Measurements from ENCODE around the gene CHST8. TPM values are rescaled to one million over a fixed set of nuclear protein-coding genes. Genes with fewer than 3 reads are reported as not detected.

The CHST8 gene
- total RNA-seq, 1 donor from 2014 or later: not detected

DNA sequence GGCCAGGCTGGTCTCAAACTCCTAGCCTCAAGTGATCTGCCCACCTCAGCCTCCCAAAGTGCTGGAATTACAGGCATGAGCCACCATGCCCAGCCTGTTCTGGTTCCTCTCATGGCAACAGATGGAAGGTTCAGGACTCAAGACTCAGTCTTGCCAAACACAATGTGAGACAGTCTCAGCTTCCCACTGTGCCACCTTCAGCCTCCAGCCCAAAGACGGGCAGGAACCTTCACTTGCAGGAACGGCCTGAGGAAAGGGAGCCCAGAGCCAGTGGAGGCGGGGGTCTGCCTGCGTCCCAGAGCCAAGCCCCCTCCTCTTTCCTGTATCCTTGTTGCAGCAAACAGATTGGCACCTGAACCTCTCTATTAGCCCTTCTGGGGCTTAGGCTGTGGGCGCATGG, 2.9 kb upstream of the CHST8 start:
- intact Hi-C loops (cut with DNase I): no loop called here
- Histone ChIP-seq H3K4me3 (no peak overlapping the region), H3K27ac (no peak overlapping the region), H3K9me3 (no peaks in the 10 kb centered on the region), H3K27me3 (peaks cover 6% of the 10 kb centered on the region), H3K36me3 (no peaks in the 10 kb centered on the region), H3K4me1 (peaks cover 0 to 2% of the 10 kb centered on the region in 2 donors)
- TF ChIP-seq, protein P1, sequence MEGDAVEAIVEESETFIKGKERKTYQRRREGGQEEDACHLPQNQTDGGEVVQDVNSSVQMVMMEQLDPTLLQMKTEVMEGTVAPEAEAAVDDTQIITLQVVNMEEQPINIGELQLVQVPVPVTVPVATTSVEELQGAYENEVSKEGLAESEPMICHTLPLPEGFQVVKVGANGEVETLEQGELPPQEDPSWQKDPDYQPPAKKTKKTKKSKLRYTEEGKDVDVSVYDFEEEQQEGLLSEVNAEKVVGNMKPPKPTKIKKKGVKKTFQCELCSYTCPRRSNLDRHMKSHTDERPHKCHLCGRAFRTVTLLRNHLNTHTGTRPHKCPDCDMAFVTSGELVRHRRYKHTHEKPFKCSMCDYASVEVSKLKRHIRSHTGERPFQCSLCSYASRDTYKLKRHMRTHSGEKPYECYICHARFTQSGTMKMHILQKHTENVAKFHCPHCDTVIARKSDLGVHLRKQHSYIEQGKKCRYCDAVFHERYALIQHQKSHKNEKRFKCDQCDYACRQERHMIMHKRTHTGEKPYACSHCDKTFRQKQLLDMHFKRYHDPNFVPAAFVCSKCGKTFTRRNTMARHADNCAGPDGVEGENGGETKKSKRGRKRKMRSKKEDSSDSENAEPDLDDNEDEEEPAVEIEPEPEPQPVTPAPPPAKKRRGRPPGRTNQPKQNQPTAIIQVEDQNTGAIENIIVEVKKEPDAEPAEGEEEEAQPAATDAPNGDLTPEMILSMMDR (IDR thresholded peaks at IDR 0.05): no peak
- no peak for DNase-seq (ENCODE audit: low spot score in 2 of 2)

DNA sequence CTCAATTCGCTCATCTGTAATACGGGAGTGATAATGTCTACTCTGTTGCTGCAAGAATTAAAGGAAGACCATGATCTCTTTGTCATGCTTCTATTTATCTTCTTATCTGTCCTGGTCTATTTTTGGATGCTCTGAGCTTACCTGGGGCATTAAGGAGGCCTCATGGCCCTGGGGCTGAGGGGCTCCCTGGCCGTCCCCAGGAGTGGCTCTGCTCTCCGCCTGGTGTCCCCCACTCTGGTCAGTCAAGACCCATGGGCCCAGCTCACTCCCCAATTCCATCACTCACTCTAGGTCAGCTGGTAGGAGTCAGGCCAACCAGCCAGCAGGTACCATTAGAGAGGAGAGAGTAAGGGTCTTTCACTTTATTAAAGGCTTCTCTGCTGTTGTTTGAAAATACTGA, 1.1 kb upstream of the CHST8 start:
- DNase-seq (ENCODE audit: low spot score in 2 of 2): no peak

DNA sequence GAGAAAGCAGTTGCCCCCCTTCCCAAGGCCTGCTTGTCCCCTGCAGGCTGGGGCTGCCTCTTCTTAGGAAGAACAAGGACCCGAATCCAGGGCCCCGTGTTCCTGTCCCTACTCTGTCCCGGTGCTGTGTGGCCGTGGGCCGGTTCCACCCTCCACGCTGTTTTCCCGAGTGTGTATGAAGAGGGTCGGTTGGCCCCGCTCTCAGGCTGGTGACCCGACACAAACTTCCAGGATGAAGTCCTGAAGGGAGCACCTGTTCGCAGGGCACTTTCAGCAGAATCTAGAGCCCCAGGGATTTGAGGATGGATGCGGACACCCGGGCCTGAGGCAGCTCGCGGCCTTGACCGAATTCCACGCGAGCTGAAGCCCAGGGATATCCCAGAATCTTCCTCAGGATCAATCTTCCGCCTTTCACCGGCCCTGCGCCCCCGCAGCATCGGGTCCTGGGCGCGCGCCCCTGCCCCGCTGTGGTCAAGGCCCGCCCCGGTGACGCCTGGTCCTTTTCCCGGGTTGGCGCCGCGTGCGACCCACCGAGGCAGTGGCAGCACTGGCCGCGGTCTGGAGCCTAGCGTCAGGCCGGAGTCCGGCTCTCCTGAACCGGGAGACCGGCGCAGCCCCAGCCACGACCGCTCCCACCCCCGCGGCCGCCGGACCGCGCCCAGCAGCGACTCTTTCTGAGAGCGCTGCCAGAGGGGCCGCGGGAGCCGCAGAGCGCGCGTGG, 528 bp upstream of the CHST8 start:
- Histone ChIP-seq H3K9me3 (no peaks in the 10 kb centered on the region), H3K36me3 (no peaks in the 10 kb centered on the region), H3K4me3 (peak overlapping the region in 1 of 2 donors; percentile 55), H3K27me3 (peaks cover 6% of the 10 kb centered on the region), H3K27ac (no peak overlapping the region), H3K4me1 (peaks cover 0 to 2% of the 10 kb centered on the region in 2 donors)
- DNase-seq (ENCODE audit: low spot score in 2 of 2): no peak
- intact Hi-C loops (cut with DNase I): no loop called here
- TF ChIP-seq, protein P1 (IDR thresholded peaks at IDR 0.05): no peak

More for the DNA sequence above, 1.1 kb upstream of the CHST8 start:
- Histone ChIP-seq H3K9me3 (no peaks in the 10 kb centered on the region), H3K4me3 (no peak overlapping the region), H3K4me1 (peaks cover 0 to 2% of the 10 kb centered on the region in 2 donors), H3K36me3 (no peaks in the 10 kb centered on the region), H3K27ac (no peak overlapping the region), H3K27me3 (peaks cover 6% of the 10 kb centered on the region)
- intact Hi-C loops (cut with DNase I): no loop called here
- TF ChIP-seq, protein P1 (IDR thresholded peaks at IDR 0.05): no peak

DNA sequence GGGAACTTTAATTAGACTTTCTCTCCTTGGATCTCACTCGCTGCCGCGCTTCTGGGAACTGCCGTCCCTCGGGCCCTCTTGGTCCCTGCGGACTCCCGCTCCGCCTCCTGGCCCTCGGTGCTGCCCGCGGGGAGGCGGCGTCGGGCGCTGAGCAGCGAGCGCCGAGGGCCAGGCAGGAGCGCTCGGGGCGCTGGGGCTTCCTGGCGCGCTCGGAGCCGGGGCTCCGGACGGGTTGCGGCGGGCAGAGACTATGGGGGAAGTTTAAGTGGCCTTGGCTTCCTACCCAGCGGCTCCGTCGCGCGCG, 704 bp downstream of the CHST8 start:
- Histone ChIP-seq H3K27ac (no peak overlapping the region), H3K4me1 (peaks cover 0 to 2% of the 10 kb centered on the region in 2 donors), H3K36me3 (no peaks in the 10 kb centered on the region), H3K9me3 (no peaks in the 10 kb centered on the region), H3K27me3 (peaks cover 6% of the 10 kb centered on the region), H3K4me3 (peak overlapping the region in 1 of 2 donors; percentile 55)
- intact Hi-C loops (cut with DNase I): no loop called here
- TF ChIP-seq, protein P1 (IDR thresholded peaks at IDR 0.05): no peak
- no peak for DNase-seq (ENCODE audit: low spot score in 2 of 2)

DNA sequence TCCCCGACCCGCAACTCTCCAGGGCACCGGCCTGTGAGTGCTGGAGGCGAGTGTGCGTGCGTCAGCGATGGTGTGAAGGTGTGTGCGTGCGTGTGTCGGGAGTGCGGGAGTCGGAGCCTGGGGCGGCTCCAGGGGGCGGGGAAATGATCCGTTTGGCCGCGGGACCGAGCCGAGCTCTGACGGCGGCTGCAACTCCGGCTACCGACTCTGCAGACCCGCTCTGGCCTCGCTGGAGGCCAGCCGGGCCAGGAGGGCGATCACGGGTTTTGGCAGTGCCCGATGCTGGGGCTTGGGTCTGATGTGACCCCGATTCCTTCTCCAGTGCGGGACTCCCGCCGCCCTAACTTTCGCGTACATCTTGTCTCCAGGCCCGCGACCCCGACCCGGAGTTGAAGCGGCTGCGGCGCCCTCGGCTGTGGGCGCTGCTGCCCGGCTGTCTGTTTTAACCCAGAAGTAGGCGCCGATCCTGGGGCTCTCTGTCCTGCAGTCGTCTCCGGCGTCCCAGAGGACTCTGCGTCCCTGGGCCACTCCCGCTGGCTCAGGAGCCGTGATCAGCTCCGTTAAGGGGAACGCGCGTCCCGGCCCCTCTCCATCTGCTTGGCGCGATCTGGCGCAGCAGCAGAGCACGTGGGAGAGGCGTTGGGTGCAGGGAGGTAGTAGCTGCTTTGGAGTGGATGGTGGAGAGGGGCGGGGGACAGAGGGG, 1.2 kb downstream of the CHST8 start:
- intact Hi-C loops (cut with DNase I): no loop called here
- DNase-seq (ENCODE audit: low spot score in 2 of 2): no peak
- H3K36me3 ChIP-seq: no peaks in the 10 kb centered on the region
- H3K4me1 ChIP-seq: peaks cover 0 to 2% of the 10 kb centered on the region in 2 donors
- peaks cover 6% of the 10 kb centered on the region for H3K27me3 ChIP-seq
- no peaks in the 10 kb centered on the region for H3K9me3 ChIP-seq
- peak overlapping the region in 1 of 2 donors; percentile 55 for H3K4me3 ChIP-seq
- TF ChIP-seq, protein P1 (IDR thresholded peaks at IDR 0.05): no peak
- no peak overlapping the region for H3K27ac ChIP-seq
